ENCODE results near the gene RRP36. TPM values are rescaled to one million over a fixed set of nuclear protein-coding genes. Genes with fewer than 3 reads are reported as not detected.

RRP36 gene
- polyA plus RNA-seq, 3 donors: 26.6 to 52.5 (median 43.3) TPM

DNA sequence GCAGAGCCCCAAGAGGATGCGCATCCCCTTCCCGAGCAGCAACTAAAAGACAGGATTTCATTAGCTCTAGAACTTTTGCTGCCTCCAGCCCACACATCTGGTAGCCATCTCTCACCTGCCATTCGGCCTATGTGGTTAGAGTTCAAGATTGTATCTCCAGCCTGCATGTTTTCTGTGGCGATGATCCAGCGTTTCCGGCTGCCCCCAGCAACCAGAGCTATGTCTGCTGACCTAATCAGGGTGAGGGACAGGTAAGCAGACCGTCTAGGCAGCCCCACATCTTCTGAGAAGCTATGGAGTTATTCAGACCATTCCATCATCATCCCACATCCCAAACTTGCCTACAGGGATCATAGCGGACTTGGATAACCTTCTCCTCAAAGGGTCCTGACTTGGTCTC, 34.5 kb downstream of the RRP36 start:
- Histone ChIP-seq H2AFZ (ENCODE audit: insufficient read depth, low read depth, low read length, poor library complexity, severe bottlenecking) (no peak overlapping the region), H3K27me3 (ENCODE audit: control insufficient read depth in 2 of 2, insufficient read depth in 2 of 2, low read length in 2 of 2) (no peaks in the 10 kb centered on the region), H3K36me3 (replicated peaks in 1 of 2; ENCODE audit: control insufficient read depth in 1 of 2, insufficient read depth in 2 of 2, low read length in 2 of 2) (peaks cover 4 to 21% of the 10 kb centered on the region in 2 donors), H3K27ac (ENCODE audit: low read depth in 1 of 2, low read length in 2 of 2) (no peak overlapping the region), H3K9ac (ENCODE audit: insufficient read depth, low read length, poor library complexity, severe bottlenecking) (no peak overlapping the region), H3K79me2 (ENCODE audit: insufficient read depth, low read length) (peaks cover 19% of the 10 kb centered on the region), H4K20me1 (ENCODE audit: insufficient read depth, low read length) (no peaks in the 10 kb centered on the region), H3K9me3 (replicated peaks in 1 of 2; ENCODE audit: control insufficient read depth in 1 of 2, insufficient read depth in 1 of 2, low read length in 2 of 2) (no peaks in the 10 kb centered on the region), H3K4me1 (ENCODE audit: control insufficient read depth in 1 of 2, insufficient read depth in 2 of 2, low read length in 2 of 2) (peaks cover 26 to 43% of the 10 kb centered on the region in 2 donors), H3K4me2 (replicated peaks; ENCODE audit: extremely low read depth, low read length, poor library complexity, severe bottlenecking) (no peak overlapping the region), H3K4me3 (replicated peaks in 1 of 3; ENCODE audit: low read depth in 2 of 3, low read length in 3 of 3) (no peak overlapping the region)
- intact Hi-C loops (cut with micrococcal nuclease): loop anchor here in 1 of 2 donors (10.0 kb wide), 1 partner anchor 119 kb away; the partner anchor contains the start of gene SRF
- Mint-ChIP-seq H3K4me1 (peaks cover 49% of the 10 kb centered on the region), H3K27me3 (ENCODE audit: low read depth in 3 of 3) (peaks cover 0 to 2% (median 2%) of the 10 kb centered on the region in 3 donors), H3K27ac (peak overlapping the region in 2 of 7 donors; percentile 1 to 2), H3K9me3 (no peaks in the 10 kb centered on the region), H3K36me3 (peaks cover 21 to 29% of the 10 kb centered on the region in 2 donors), H3K4me3 (no peak overlapping the region)
- no peak for DNase-seq
- TF ChIP-seq, protein P1, sequence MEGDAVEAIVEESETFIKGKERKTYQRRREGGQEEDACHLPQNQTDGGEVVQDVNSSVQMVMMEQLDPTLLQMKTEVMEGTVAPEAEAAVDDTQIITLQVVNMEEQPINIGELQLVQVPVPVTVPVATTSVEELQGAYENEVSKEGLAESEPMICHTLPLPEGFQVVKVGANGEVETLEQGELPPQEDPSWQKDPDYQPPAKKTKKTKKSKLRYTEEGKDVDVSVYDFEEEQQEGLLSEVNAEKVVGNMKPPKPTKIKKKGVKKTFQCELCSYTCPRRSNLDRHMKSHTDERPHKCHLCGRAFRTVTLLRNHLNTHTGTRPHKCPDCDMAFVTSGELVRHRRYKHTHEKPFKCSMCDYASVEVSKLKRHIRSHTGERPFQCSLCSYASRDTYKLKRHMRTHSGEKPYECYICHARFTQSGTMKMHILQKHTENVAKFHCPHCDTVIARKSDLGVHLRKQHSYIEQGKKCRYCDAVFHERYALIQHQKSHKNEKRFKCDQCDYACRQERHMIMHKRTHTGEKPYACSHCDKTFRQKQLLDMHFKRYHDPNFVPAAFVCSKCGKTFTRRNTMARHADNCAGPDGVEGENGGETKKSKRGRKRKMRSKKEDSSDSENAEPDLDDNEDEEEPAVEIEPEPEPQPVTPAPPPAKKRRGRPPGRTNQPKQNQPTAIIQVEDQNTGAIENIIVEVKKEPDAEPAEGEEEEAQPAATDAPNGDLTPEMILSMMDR (IDR thresholded peaks at IDR 0.05): no peak
- 88% methylated on average over 8 of the region's 8 CpGs for WGBS (ENCODE audit: insufficient coverage)

DNA sequence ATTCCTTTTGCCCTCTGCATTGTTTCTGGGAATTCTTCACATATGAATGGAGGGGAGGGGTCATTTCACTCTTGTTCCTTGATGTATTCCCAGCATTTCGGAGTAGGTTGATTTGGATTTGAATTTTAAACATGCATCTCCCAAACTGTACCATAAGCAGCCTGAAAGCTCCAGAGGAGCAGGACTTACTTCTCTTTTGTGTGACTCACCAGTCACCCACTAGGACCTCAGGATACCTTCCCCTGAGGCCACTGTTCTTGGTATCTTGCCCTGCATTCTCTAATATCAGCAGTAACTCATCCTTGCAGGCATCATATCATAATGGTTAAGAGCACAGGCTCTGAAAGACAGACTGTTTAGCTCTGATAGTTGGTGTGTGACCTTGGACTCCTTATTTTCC, 37.1 kb downstream of the RRP36 start:
- Histone ChIP-seq H3K4me3 (replicated peaks in 1 of 3; ENCODE audit: low read depth in 2 of 3, low read length in 3 of 3) (peak overlapping the region; percentile 69 to 99 (median 98)), H3K36me3 (replicated peaks in 1 of 2; ENCODE audit: control insufficient read depth in 1 of 2, insufficient read depth in 2 of 2, low read length in 2 of 2) (peaks cover 4 to 17% of the 10 kb centered on the region in 2 donors), H3K27me3 (ENCODE audit: control insufficient read depth in 2 of 2, insufficient read depth in 2 of 2, low read length in 2 of 2) (no peaks in the 10 kb centered on the region), H4K20me1 (ENCODE audit: insufficient read depth, low read length) (no peaks in the 10 kb centered on the region), H3K9ac (ENCODE audit: insufficient read depth, low read length, poor library complexity, severe bottlenecking) (peak overlapping the region; percentile 90), H3K4me2 (replicated peaks; ENCODE audit: extremely low read depth, low read length, poor library complexity, severe bottlenecking) (peak overlapping the region; percentile 99), H3K9me3 (replicated peaks in 1 of 2; ENCODE audit: control insufficient read depth in 1 of 2, insufficient read depth in 1 of 2, low read length in 2 of 2) (no peaks in the 10 kb centered on the region), H2AFZ (ENCODE audit: insufficient read depth, low read depth, low read length, poor library complexity, severe bottlenecking) (peak overlapping the region; percentile 99), H3K27ac (ENCODE audit: low read depth in 1 of 2, low read length in 2 of 2) (peak overlapping the region in 1 of 2 donors; percentile 99), H3K4me1 (ENCODE audit: control insufficient read depth in 1 of 2, insufficient read depth in 2 of 2, low read length in 2 of 2) (peaks cover 17 to 31% of the 10 kb centered on the region in 2 donors), H3K79me2 (ENCODE audit: insufficient read depth, low read length) (peaks cover 17% of the 10 kb centered on the region)
- WGBS (ENCODE audit: insufficient coverage): no CpG with 5 or more reads among the region's 1 CpG
- peak in 2 of 3 donors; percentile 27 to 37 for DNase-seq
- peak overlapping the region; percentile 85 to 96 for H3K4me3 Mint-ChIP-seq
- TF ChIP-seq, protein P1 (IDR thresholded peaks at IDR 0.05): no peak
- peaks cover 0 to 2% (median 0%) of the 10 kb centered on the region in 3 donors for H3K27me3 Mint-ChIP-seq (ENCODE audit: low read depth in 3 of 3)
- peaks cover 19 to 25% of the 10 kb centered on the region in 2 donors for H3K36me3 Mint-ChIP-seq
- H3K27ac Mint-ChIP-seq: peak overlapping the region; percentile 90 to 100 (median 99)
- H3K4me1 Mint-ChIP-seq: peaks cover 31% of the 10 kb centered on the region
- intact Hi-C loops (cut with micrococcal nuclease): loop anchor here (2.0 to 10.0 kb wide), 3 partner anchors 44 to 116 kb away; partner anchors contain the start of genes KLHDC3 (in 2 of the 2) and SRF (in 1 of the 2)
- no peaks in the 10 kb centered on the region for H3K9me3 Mint-ChIP-seq
